Karpas-422 (cell line): ENCODE results near the gene TSPAN5. TPM values are rescaled to one million over a fixed set of nuclear protein-coding genes. Genes with fewer than 3 reads are reported as not detected.

ENCODE experiments used
- DNase-seq: peaks from one replicate; pipeline ENCODE4 v3.0.0-alpha.2; 2015
- H2AFZ ChIP-seq: fragments of 200-600 bp; sonication (generic); 2 replicates; pipeline ENCODE4 v1.6.1; 2014; ENCODE audit warnings: antibody characterized with exemption, low read length, mixed read lengths
- H3K27ac ChIP-seq: fragments of 200-600 bp; sonication (generic); 2 replicates; pipeline ENCODE4 v1.5.1; 2014; ENCODE audit warnings: mild to moderate bottlenecking, low read length, moderate library complexity
- H3K27me3 ChIP-seq: fragments of 200-600 bp; sonication (generic); 2 replicates; pipeline ENCODE4 v1.6.1; 2014; ENCODE audit warnings: low read length, mixed read lengths
- H3K36me3 ChIP-seq: fragments of 200-600 bp; sonication (generic); 2 replicates; pipeline ENCODE4 v1.6.1; 2014; ENCODE audit warnings: low read length, mixed read lengths; ENCODE audit not compliant: insufficient read depth
- H3K4me1 ChIP-seq: fragments of 200-600 bp; sonication (generic); 2 replicates; pipeline ENCODE4 v1.6.1; 2014; ENCODE audit warnings: mild to moderate bottlenecking, low read length, mixed read lengths
- H3K4me2 ChIP-seq: fragments of 200-600 bp; sonication (generic); 2 replicates; pipeline ENCODE4 v1.6.1; 2014; ENCODE audit warnings: low read length, low read depth, mild to moderate bottlenecking; ENCODE audit not compliant: poor library complexity, severe bottlenecking
- H3K4me3 ChIP-seq: fragments of 200-600 bp; sonication (generic); 2 replicates; pipeline ENCODE4 v1.5.1; 2014; ENCODE audit warnings: mild to moderate bottlenecking, antibody characterized with exemption, low read length, mixed read lengths
- H3K79me2 ChIP-seq: fragments of 200-600 bp; sonication (generic); 2 replicates; pipeline ENCODE4 v1.6.1; 2014; ENCODE audit warnings: mild to moderate bottlenecking, low read length, mixed read lengths
- H3K9ac ChIP-seq: fragments of 200-600 bp; sonication (generic); 2 replicates; pipeline ENCODE4 v1.6.0; 2014; ENCODE audit warnings: low read length
- H3K9me2 ChIP-seq: fragments of 200-600 bp; sonication (generic), shearing (Covaris generic); replicated peaks from 2 replicates; pipeline ENCODE4 v1.6.0; 2014; ENCODE audit warnings: mild to moderate bottlenecking, low read length, moderate library complexity; ENCODE audit not compliant: insufficient read depth
- H3K9me3 ChIP-seq: fragments of 300-700, 200-600 bp; sonication (generic); 2 replicates; pipeline ENCODE4 v1.6.1; 2014; ENCODE audit warnings: low read length, mixed read lengths
- H4K20me1 ChIP-seq: fragments of 200-600 bp; sonication (generic); 2 replicates; pipeline ENCODE4 v1.6.1; 2014; ENCODE audit warnings: mild to moderate bottlenecking, antibody characterized with exemption, low read length, low read depth; ENCODE audit not compliant: insufficient read depth
- total RNA-seq: library from RNA; depleted of rRNA; stranded (reverse); fragments of >200 nt; shearing (Covaris generic); gene quantifications from 2 replicates; pipeline ENCODE4 v1.2.3, GENCODE V29; 2014; ENCODE audit warnings: low replicate concordance

TSPAN5 gene
- total RNA-seq, 1 experiment from 2014 or later, result 0.15 TPM

DNA sequence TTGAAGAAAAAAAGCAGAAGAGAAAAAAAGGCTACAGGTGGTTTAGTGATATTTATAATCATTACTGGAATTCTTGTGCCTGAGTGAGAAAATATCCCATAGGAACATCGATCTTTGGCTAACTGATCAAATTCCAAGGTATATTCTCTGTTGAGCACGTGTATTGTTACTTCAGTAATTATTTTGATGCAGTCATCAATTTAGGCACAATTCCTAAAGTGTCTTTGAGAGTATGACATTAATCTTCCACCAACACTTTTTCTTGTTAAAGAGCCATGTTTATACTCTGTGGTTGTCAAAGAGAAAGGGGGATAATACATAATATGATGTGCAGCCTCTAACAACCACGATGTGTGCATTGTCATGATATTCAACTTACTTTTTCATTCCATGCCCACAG, 151.1 kb downstream of the TSPAN5 start:
- H4K20me1 ChIP-seq, result no peaks in the 10 kb centered on the region
- H2AFZ ChIP-seq, result no peak overlapping the region
- DNase-seq, result no peak
- no peak overlapping the region for H3K4me3 ChIP-seq
- no peaks in the 10 kb centered on the region; the same call in 1 of the 2 replicates for H3K27me3 ChIP-seq
- no peak overlapping the region for H3K4me2 ChIP-seq
- H3K36me3 ChIP-seq, result no peaks in the 10 kb centered on the region
- no peaks in the 10 kb centered on the region for H3K9me2 ChIP-seq
- no peak overlapping the region for H3K9ac ChIP-seq
- H3K79me2 ChIP-seq, result no peaks in the 10 kb centered on the region
- no peaks in the 10 kb centered on the region for H3K9me3 ChIP-seq
- H3K27ac ChIP-seq, result no peak overlapping the region
- peaks cover 12% of the 10 kb centered on the region for H3K4me1 ChIP-seq

DNA sequence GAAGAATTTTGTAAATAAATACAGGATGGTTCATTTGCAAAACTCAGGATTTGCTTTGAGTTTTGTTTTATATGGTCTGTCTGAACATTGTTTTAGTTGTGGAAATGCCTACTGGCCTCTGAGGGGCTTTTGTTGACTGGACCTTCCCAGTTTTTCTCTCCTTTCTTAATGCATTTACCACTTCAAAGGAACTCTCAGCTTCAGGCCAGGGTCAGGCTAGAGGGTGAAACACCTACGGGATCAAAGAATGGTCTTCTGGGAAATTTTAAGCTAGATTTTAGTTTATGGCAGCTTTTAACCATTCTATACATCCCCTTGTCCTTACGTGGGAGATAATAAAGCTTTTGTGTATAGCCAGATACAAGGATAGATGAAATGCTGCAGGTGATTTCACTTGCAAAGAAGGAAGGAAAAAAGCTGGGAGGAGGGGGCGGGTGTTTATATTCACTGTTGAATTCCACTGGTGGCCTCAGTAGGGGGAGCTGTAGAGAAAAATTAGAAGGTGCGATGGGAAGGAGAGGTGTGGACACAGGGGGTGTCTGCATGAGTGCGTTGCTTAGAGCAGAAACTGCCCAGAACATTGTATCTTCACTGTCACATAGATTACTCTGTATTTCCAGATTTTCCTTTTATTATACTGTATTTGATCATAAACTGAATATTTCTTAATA, 151.8 kb downstream of the TSPAN5 start:
- Histone ChIP-seq H3K9me2 (no peaks in the 10 kb centered on the region), H3K27me3 (no peaks in the 10 kb centered on the region; the same call in 1 of the 2 replicates), H3K4me2 (peak overlapping the region; percentile 12), H3K79me2 (no peaks in the 10 kb centered on the region), H3K27ac (no peak overlapping the region), H3K9me3 (no peaks in the 10 kb centered on the region), H4K20me1 (no peaks in the 10 kb centered on the region), H2AFZ (no peak overlapping the region), H3K4me1 (peaks cover 12% of the 10 kb centered on the region), H3K36me3 (no peaks in the 10 kb centered on the region), H3K9ac (no peak overlapping the region), H3K4me3 (no peak overlapping the region)
- peak; percentile 56 for DNase-seq

DNA sequence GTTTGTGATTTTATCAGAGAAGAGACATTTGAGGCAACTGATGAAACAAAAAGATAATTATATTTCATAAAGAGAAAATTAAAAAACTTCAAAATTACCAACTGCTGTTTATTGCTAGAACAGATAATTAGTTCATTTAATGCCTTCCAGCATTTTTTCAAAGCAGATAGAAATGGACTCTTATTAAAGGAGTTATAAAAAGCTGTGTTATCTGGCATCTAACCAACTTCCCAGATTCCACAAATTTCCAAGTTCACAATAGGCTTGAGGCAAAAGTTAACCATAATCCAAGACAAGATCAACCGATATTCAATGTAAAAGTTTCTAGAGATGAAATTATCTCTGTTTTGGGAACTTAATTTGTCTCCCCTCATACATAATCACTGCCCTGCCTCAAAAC, 152.4 kb downstream of the TSPAN5 start:
- Histone ChIP-seq H3K4me2 (no peak overlapping the region), H3K4me1 (peaks cover 12% of the 10 kb centered on the region), H3K9me2 (no peaks in the 10 kb centered on the region), H3K9ac (no peak overlapping the region), H3K36me3 (no peaks in the 10 kb centered on the region), H4K20me1 (no peaks in the 10 kb centered on the region), H3K27me3 (no peaks in the 10 kb centered on the region; the same call in 1 of the 2 replicates), H3K9me3 (no peaks in the 10 kb centered on the region), H3K79me2 (no peaks in the 10 kb centered on the region), H3K4me3 (no peak overlapping the region), H3K27ac (no peak overlapping the region), H2AFZ (no peak overlapping the region)
- DNase-seq, result no peak

DNA sequence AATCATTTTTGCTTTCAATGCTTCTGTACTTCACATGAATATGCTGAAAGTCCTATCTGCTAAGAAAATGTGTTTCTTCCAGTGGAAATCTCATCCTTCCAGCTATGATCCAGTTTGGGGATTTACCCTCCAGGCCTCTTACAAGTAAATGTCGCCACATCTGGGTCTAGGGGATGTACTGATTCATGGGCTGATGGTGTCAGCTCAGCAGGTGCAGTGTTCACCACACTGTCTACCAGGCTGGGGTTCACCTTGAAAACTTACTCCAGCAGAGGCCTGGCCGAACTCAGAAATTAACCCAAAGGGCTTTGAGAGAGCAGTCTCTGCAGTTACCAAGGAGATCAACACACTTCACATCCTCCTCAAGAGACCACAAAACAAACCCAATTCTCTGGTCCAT, 154.3 kb downstream of the TSPAN5 start:
- no peak for DNase-seq
- H3K36me3 ChIP-seq, result no peaks in the 10 kb centered on the region

DNA sequence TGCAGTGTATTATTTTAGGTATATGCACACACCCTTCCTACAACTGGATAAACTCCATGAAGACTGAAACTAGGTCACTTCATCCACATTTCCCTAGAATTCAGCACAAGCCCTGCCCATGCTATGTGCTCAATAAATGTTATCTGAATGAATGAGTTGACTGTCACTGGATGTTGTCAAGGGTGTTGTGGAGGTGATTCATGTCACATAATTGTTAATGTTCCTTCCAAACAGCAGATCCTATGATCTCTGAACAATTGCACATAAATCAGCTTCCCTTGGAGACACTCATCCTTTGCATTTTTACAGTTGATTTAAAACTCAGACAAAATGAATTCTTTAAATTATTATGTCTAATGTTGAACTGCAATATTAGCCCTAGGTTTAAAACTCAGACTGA, 154.7 kb downstream of the TSPAN5 start:
- H3K36me3 ChIP-seq, result no peaks in the 10 kb centered on the region
- H3K4me3 ChIP-seq, result no peak overlapping the region
- no peaks in the 10 kb centered on the region; the same call in 1 of the 2 replicates for H3K27me3 ChIP-seq
- H4K20me1 ChIP-seq, result no peaks in the 10 kb centered on the region
- peaks cover 12% of the 10 kb centered on the region for H3K4me1 ChIP-seq
- H3K4me2 ChIP-seq, result no peak overlapping the region
- no peaks in the 10 kb centered on the region for H3K9me2 ChIP-seq
- H3K9me3 ChIP-seq, result no peaks in the 10 kb centered on the region
- H2AFZ ChIP-seq, result no peak overlapping the region
- no peak for DNase-seq
- no peak overlapping the region for H3K27ac ChIP-seq
- no peaks in the 10 kb centered on the region for H3K79me2 ChIP-seq
- no peak overlapping the region for H3K9ac ChIP-seq

More for the DNA sequence above, 154.3 kb downstream of the TSPAN5 start:
- no peaks in the 10 kb centered on the region for H3K79me2 ChIP-seq
- H3K4me2 ChIP-seq, result no peak overlapping the region
- no peak overlapping the region for H3K4me3 ChIP-seq
- no peaks in the 10 kb centered on the region for H3K9me2 ChIP-seq
- no peak overlapping the region for H2AFZ ChIP-seq
- no peak overlapping the region for H3K27ac ChIP-seq
- no peak overlapping the region for H3K9ac ChIP-seq
- H4K20me1 ChIP-seq, result no peaks in the 10 kb centered on the region
- H3K4me1 ChIP-seq, result peaks cover 12% of the 10 kb centered on the region
- H3K9me3 ChIP-seq, result no peaks in the 10 kb centered on the region
- H3K27me3 ChIP-seq, result no peaks in the 10 kb centered on the region; the same call in 1 of the 2 replicates

DNA sequence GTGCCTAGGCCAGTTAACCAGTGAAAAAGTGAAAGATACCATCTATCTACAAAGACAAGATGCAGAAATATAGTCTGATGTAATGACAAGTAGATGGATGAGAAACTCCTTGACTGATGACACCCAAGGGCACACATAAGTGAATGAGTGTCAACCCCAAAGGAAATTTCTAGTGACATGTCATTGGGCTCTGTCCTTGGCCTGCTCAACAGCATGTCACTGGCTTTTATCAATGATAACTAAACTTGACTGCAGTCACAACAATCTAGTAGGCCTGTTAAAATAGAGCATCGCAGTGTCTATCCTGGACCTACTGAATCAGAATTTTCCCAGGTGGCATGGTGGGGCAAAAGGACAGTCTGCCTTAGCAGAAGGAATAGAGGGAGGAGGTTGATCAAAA, 155.8 kb downstream of the TSPAN5 start:
- Histone ChIP-seq H4K20me1 (no peaks in the 10 kb centered on the region), H3K4me2 (no peak overlapping the region), H3K4me3 (no peak overlapping the region), H3K36me3 (no peaks in the 10 kb centered on the region), H3K27me3 (no peaks in the 10 kb centered on the region), H3K4me1 (peaks cover 12% of the 10 kb centered on the region), H3K9me3 (no peaks in the 10 kb centered on the region), H2AFZ (no peak overlapping the region), H3K9ac (no peak overlapping the region), H3K27ac (no peak overlapping the region), H3K79me2 (no peaks in the 10 kb centered on the region), H3K9me2 (no peaks in the 10 kb centered on the region)
- no peak for DNase-seq

DNA sequence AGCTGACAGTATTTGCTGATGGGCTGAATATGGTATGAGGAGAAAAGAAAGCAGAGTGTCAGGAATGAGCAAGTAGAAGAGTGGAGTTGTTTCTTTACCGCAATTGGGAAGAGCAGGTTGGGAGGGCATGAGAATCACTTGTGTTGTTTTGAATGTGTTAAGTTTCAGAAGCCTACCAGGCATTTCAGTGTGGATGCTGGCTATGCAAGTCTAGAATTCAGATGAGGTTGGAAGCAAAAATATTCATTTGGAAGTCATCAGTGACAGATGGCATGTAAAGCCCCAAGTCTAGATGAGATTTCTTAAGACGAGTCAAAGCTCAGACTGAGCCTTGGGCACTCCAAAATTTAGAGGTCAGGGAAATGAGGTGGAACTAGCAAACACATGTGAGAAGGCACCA, 156.4 kb downstream of the TSPAN5 start:
- no peak for DNase-seq
- Histone ChIP-seq H3K27me3 (no peaks in the 10 kb centered on the region), H3K4me1 (peaks cover 11% of the 10 kb centered on the region), H3K4me2 (no peak overlapping the region), H3K79me2 (no peaks in the 10 kb centered on the region), H3K9ac (no peak overlapping the region), H3K36me3 (no peaks in the 10 kb centered on the region), H3K4me3 (no peak overlapping the region), H3K9me3 (no peaks in the 10 kb centered on the region), H4K20me1 (no peaks in the 10 kb centered on the region), H2AFZ (no peak overlapping the region), H3K9me2 (no peaks in the 10 kb centered on the region), H3K27ac (no peak overlapping the region)

DNA sequence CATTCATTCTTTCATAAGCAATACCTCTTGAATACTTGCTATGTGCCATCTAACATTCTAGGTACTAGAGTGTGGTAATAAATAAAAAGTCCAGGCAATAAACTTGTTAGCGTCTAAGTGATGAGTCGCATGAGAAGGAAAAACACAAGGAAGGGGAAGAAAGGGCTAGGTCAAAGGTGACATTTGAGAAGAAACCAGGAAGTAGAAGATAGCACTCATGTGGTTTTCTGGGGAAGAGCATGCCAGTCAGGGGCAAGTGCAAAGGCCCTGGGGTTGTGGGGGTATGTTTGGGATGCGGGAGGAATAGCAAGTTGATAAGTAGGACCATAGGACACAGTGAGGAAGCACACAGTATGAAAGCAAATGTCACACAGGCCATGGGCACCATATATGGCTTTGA, 157.0 kb downstream of the TSPAN5 start:
- no peaks in the 10 kb centered on the region for H3K36me3 ChIP-seq
- no peaks in the 10 kb centered on the region for H3K27me3 ChIP-seq
- H2AFZ ChIP-seq, result no peak overlapping the region
- no peak for DNase-seq
- no peaks in the 10 kb centered on the region for H3K79me2 ChIP-seq
- H3K4me3 ChIP-seq, result no peak overlapping the region
- H3K27ac ChIP-seq, result no peak overlapping the region
- no peaks in the 10 kb centered on the region for H3K9me2 ChIP-seq
- no peak overlapping the region for H3K4me2 ChIP-seq
- H3K9ac ChIP-seq, result no peak overlapping the region
- H4K20me1 ChIP-seq, result no peaks in the 10 kb centered on the region
- H3K4me1 ChIP-seq, result peaks cover 4% of the 10 kb centered on the region
- no peaks in the 10 kb centered on the region for H3K9me3 ChIP-seq
